ENCODE results near the gene TRIM38. TPM values are rescaled to one million over a fixed set of nuclear protein-coding genes. Genes with fewer than 3 reads are reported as not detected.
A peak's percentile ranks its signal among the peaks of the same experiment; 100 is the strongest.

Gene TRIM38
- total and polyA plus RNA-seq, 2 of the 13 experiments (the other 11 are each of a cell fraction or from before 2014, with no cell fraction given): 2.5 to 3.1 TPM

DNA sequence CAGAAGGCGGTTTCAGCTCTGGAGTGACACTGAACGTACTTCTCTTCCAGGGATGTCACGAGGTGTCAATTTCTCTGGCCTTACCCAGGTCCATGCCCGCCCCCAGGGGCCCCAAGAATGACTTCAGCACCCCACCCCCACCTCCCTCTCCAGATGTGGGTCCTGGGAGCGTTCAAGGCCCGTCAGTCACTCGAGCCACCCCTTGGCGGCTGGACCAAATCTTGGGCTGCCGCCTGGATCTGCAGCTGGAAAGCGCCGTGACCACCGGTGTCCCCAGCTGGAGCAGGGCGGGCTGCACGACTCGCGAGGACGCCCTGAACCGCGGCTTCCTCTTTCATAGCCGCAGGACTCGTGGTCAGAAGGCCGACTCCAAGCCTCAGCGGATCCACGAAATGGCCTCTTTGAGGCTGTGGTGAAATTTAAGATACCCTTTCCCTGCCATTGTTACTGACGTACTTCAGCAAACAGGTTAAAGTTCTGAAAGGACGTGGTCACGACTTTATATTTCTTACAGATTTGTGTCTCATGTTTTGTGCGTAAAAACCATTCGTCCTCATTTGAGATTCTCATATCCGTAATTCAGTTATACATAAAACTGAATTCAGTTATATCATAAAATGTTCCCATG, 29.3 kb downstream of the TRIM38 start (continued):
- TF ChIP-seq, protein P1, sequence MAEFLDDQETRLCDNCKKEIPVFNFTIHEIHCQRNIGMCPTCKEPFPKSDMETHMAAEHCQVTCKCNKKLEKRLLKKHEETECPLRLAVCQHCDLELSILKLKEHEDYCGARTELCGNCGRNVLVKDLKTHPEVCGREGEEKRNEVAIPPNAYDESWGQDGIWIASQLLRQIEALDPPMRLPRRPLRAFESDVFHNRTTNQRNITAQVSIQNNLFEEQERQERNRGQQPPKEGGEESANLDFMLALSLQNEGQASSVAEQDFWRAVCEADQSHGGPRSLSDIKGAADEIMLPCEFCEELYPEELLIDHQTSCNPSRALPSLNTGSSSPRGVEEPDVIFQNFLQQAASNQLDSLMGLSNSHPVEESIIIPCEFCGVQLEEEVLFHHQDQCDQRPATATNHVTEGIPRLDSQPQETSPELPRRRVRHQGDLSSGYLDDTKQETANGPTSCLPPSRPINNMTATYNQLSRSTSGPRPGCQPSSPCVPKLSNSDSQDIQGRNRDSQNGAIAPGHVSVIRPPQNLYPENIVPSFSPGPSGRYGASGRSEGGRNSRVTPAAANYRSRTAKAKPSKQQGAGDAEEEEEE (CRISPR knock-in tag; IDR thresholded peaks at IDR 0.05; ENCODE audit: borderline replicate concordance): no peak
- no peak for TF ChIP-seq RFXAP (CRISPR knock-in tag; IDR thresholded peaks at IDR 0.05; ENCODE audit: borderline replicate concordance)
- TF ChIP-seq, protein P2, sequence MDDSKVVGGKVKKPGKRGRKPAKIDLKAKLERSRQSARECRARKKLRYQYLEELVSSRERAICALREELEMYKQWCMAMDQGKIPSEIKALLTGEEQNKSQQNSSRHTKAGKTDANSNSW (CRISPR knock-in tag; IDR thresholded peaks at IDR 0.05; ENCODE audit: borderline replicate concordance): no peak
- no peak for TF ChIP-seq TOE1 (CRISPR knock-in tag; IDR thresholded peaks at IDR 0.05)
- TF ChIP-seq PHF5A (CRISPR knock-in tag; IDR thresholded peaks at IDR 0.05; ENCODE audit: low read depth, unreplicated experiment): no peak
- TF ChIP-seq SETDB1 (CRISPR knock-in tag; IDR thresholded peaks at IDR 0.05; ENCODE audit: borderline replicate concordance): no peak
- no peak for TF ChIP-seq ZNF768 (CRISPR knock-in tag; IDR thresholded peaks at IDR 0.05)
- TF ChIP-seq, protein P3, sequence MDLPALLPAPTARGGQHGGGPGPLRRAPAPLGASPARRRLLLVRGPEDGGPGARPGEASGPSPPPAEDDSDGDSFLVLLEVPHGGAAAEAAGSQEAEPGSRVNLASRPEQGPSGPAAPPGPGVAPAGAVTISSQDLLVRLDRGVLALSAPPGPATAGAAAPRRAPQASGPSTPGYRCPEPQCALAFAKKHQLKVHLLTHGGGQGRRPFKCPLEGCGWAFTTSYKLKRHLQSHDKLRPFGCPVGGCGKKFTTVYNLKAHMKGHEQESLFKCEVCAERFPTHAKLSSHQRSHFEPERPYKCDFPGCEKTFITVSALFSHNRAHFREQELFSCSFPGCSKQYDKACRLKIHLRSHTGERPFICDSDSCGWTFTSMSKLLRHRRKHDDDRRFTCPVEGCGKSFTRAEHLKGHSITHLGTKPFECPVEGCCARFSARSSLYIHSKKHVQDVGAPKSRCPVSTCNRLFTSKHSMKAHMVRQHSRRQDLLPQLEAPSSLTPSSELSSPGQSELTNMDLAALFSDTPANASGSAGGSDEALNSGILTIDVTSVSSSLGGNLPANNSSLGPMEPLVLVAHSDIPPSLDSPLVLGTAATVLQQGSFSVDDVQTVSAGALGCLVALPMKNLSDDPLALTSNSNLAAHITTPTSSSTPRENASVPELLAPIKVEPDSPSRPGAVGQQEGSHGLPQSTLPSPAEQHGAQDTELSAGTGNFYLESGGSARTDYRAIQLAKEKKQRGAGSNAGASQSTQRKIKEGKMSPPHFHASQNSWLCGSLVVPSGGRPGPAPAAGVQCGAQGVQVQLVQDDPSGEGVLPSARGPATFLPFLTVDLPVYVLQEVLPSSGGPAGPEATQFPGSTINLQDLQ (CRISPR knock-in tag; IDR thresholded peaks at IDR 0.05): no peak
- peak; percentile 88; the same call in 1 of the 2 replicates for TF ChIP-seq KDM4B (CRISPR knock-in tag; IDR thresholded peaks at IDR 0.05)
- TF ChIP-seq RFX1 (IDR thresholded peaks at IDR 0.05): no peak
- no peak for TF ChIP-seq CAMTA2 (CRISPR knock-in tag; IDR thresholded peaks at IDR 0.05; ENCODE audit: borderline replicate concordance)
- TF ChIP-seq ZNF292 (CRISPR knock-in tag; IDR thresholded peaks at IDR 0.05; ENCODE audit: borderline replicate concordance, low read depth): peak; percentile 68; the same call in 1 of the 2 replicates
- TF ChIP-seq, protein P4, sequence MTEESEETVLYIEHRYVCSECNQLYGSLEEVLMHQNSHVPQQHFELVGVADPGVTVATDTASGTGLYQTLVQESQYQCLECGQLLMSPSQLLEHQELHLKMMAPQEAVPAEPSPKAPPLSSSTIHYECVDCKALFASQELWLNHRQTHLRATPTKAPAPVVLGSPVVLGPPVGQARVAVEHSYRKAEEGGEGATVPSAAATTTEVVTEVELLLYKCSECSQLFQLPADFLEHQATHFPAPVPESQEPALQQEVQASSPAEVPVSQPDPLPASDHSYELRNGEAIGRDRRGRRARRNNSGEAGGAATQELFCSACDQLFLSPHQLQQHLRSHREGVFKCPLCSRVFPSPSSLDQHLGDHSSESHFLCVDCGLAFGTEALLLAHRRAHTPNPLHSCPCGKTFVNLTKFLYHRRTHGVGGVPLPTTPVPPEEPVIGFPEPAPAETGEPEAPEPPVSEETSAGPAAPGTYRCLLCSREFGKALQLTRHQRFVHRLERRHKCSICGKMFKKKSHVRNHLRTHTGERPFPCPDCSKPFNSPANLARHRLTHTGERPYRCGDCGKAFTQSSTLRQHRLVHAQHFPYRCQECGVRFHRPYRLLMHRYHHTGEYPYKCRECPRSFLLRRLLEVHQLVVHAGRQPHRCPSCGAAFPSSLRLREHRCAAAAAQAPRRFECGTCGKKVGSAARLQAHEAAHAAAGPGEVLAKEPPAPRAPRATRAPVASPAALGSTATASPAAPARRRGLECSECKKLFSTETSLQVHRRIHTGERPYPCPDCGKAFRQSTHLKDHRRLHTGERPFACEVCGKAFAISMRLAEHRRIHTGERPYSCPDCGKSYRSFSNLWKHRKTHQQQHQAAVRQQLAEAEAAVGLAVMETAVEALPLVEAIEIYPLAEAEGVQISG (CRISPR knock-in tag; IDR thresholded peaks at IDR 0.05): no peak
- TF ChIP-seq, protein P5, sequence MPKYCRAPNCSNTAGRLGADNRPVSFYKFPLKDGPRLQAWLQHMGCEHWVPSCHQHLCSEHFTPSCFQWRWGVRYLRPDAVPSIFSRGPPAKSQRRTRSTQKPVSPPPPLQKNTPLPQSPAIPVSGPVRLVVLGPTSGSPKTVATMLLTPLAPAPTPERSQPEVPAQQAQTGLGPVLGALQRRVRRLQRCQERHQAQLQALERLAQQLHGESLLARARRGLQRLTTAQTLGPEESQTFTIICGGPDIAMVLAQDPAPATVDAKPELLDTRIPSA (CRISPR knock-in tag; IDR thresholded peaks at IDR 0.05; ENCODE audit: borderline replicate concordance): no peak
- TF ChIP-seq ETV5 (CRISPR knock-in tag; IDR thresholded peaks at IDR 0.05; ENCODE audit: borderline replicate concordance): 0 out of 2 replicates have a peak, but pooled peaks have one; percentile 21
